ENCODE measurements around the gene IL18RAP.

The IL18RAP gene

DNA sequence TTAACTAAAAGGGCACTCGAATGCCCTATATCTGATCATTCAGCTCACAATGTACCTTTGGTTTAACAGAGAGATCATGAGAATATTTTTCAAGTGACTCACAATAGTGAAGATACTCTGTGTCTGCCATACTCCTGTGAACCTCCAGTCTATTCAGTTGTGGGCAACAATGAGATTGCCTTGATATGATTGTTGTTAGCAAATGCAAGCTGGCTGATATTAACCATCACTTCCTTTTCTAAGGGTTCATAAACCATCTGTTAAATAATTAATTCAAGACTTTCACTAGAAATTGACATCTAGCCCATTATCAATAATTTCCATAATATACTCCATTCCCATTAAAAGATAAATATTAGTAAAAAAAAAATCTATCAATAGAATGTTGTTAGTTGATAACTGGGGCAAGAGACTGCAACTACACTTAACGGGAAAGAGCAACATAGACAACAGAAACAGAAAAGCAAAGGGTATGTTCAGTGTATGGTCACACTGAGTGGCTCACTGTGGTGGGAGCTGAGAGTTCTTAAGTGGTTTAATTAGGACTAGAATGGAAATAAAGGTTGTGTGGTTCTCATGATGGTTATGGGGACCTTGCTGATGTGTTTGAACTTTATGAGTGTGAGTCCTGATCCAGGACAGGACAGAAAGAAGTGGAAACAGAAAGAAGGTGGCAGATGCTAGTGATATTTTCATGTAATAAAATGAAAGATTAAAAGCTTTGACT is 11.9 kb downstream of the IL18RAP start:
- no peak overlapping the region for H3K27ac ChIP-seq
- TF ChIP-seq, protein P1, sequence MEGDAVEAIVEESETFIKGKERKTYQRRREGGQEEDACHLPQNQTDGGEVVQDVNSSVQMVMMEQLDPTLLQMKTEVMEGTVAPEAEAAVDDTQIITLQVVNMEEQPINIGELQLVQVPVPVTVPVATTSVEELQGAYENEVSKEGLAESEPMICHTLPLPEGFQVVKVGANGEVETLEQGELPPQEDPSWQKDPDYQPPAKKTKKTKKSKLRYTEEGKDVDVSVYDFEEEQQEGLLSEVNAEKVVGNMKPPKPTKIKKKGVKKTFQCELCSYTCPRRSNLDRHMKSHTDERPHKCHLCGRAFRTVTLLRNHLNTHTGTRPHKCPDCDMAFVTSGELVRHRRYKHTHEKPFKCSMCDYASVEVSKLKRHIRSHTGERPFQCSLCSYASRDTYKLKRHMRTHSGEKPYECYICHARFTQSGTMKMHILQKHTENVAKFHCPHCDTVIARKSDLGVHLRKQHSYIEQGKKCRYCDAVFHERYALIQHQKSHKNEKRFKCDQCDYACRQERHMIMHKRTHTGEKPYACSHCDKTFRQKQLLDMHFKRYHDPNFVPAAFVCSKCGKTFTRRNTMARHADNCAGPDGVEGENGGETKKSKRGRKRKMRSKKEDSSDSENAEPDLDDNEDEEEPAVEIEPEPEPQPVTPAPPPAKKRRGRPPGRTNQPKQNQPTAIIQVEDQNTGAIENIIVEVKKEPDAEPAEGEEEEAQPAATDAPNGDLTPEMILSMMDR (conservative IDR thresholded peaks at IDR 0.05) = no peak

GRCh38 chr2:102435741-102436140 is 12.8 kb downstream of the IL18RAP start:
- TF ChIP-seq, protein P1 (conservative IDR thresholded peaks at IDR 0.05) = no peak
- H3K27ac ChIP-seq = no peak overlapping the region

GRCh38 chr2:102436323-102436722 is 13.4 kb downstream of the IL18RAP start:
- TF ChIP-seq, protein P1 (conservative IDR thresholded peaks at IDR 0.05) = no peak

DNA sequence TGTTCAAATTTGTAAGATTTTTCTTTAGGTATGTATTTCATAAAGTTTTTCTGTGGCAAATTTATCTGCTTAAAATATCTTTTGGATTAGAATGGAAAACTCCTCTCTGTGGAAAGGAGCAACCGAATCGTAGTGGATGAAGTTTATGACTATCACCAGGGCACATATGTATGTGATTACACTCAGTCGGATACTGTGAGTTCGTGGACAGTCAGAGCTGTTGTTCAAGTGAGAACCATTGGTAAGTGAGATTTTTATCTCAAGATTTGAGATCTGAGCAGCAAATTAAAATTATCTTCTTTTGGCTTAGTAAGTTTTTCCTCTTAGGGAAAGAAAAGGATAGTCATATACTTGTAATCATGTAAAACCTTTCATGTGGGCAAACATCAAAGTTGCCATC is 14.2 kb downstream of the IL18RAP start:
- TF ChIP-seq, protein P1 (conservative IDR thresholded peaks at IDR 0.05) = no peak
- H3K27ac ChIP-seq = no peak overlapping the region

More at GRCh38 chr2:102436323-102436722, 13.4 kb downstream of the IL18RAP start:
- no peak overlapping the region for H3K27ac ChIP-seq

GRCh38 chr2:102438111-102438510 is 15.2 kb downstream of the IL18RAP start:
- H3K27ac ChIP-seq = no peak overlapping the region
- TF ChIP-seq, protein P1 (conservative IDR thresholded peaks at IDR 0.05) = no peak

GRCh38 chr2:102438578-102438977 is 15.6 kb downstream of the IL18RAP start:
- no peak overlapping the region for H3K27ac ChIP-seq
- TF ChIP-seq, protein P1 (conservative IDR thresholded peaks at IDR 0.05) = no peak

DNA sequence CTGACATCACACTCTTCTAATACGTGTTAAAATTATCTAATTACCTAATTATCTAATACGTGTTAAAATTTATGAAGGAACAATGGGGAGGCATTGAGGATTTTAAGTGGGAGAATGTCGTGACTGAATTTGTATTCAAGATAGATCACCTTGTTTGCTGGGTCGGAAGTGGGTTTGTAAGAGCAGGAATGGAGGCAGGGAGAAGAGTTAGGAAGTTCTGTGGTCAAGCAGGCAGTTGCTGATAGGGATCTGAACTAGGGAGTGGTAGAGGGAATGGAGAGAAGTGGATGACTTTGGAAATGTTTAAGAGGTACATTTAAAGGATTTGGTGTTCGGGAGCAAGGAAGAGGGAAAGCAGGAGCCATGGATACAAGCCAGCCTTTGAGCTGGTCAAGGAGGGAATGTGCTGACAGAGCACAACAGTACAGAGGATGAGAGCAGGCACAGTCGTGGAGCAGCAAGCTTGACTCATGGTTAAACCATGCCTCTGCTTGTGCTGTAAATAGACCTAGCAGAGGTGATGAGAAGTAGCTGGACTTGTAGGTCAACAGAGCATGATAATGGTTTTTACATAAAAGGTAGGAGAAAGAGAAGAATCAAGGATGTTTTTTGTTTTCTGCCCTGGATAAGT is 16.2 kb downstream of the IL18RAP start:
- H3K27ac ChIP-seq = no peak overlapping the region
- TF ChIP-seq, protein P1 (conservative IDR thresholded peaks at IDR 0.05) = no peak
